Activated naive CD8-positive, alpha-beta T cell treated with anti-CD3 and anti-CD28 coated beads, Interleukin-2, amount 50 U/mL, for 24 hours (primary cell): ENCODE measurements around the gene DNM3.
A peak's percentile ranks its signal among the peaks of the same experiment; 100 is the strongest.

Experiments
- ATAC-seq: fragments of 150-1000 bp; cut with Tn5 transposase; one replicate; pipeline ENCODE4 v1.10.0; 2021
- DNase-seq: peaks from one replicate; pipeline ENCODE4 v3.0.0; 2021
- H3K27ac Mint-ChIP-seq: one replicate; pipeline ENCODE4 v1.8.0; 2021; ENCODE audit warnings: mild to moderate bottlenecking, mixed read lengths
- H3K27me3 Mint-ChIP-seq: one replicate; pipeline ENCODE4 v1.8.0; 2021; ENCODE audit warnings: mixed read lengths
- H3K36me3 Mint-ChIP-seq: one replicate; pipeline ENCODE4 v1.8.0; 2021; ENCODE audit warnings: low read depth, mixed read lengths
- H3K4me1 Mint-ChIP-seq: one replicate; pipeline ENCODE4 v1.8.0; 2021; ENCODE audit warnings: mixed read lengths
- H3K4me3 Mint-ChIP-seq: one replicate; pipeline ENCODE4 v1.8.0; 2021; ENCODE audit warnings: mild to moderate bottlenecking, moderate library complexity, mixed read lengths
- H3K9me3 Mint-ChIP-seq: one replicate; pipeline ENCODE4 v1.8.0; 2021; ENCODE audit warnings: mixed read lengths

Gene DNM3

GRCh38 chr1:171872430-171872829, 31.1 kb downstream of the DNM3 start:
- no peak for DNase-seq
- Mint-ChIP-seq H3K36me3 (no peaks in the 10 kb centered on the region), H3K4me1 (peaks cover 2% of the 10 kb centered on the region), H3K27ac (no peak overlapping the region), H3K9me3 (no peaks in the 10 kb centered on the region), H3K27me3 (peaks cover 3% of the 10 kb centered on the region), H3K4me3 (no peak overlapping the region)
- ATAC-seq: no peak

- H3K4me1 Mint-ChIP-seq: peaks cover 6% of the 10 kb centered on the region
Observed at GRCh38 chr1:171873664-171874063, 32.4 kb downstream of the DNM3 start.

GRCh38 chr1:171877701-171878100, 36.4 kb downstream of the DNM3 start:
- Mint-ChIP-seq H3K36me3 (no peaks in the 10 kb centered on the region), H3K27me3 (peaks cover 1% of the 10 kb centered on the region), H3K4me1 (peaks cover 6% of the 10 kb centered on the region), H3K4me3 (no peak overlapping the region), H3K9me3 (no peaks in the 10 kb centered on the region), H3K27ac (no peak overlapping the region)
- DNase-seq (no peak), ATAC-seq (peak; percentile 99)

More at GRCh38 chr1:171873664-171874063, 32.4 kb downstream of the DNM3 start:
- DNase-seq (no peak), ATAC-seq (no peak)
- no peaks in the 10 kb centered on the region for H3K9me3 Mint-ChIP-seq
- H3K36me3 Mint-ChIP-seq: no peaks in the 10 kb centered on the region
- H3K27ac Mint-ChIP-seq: no peak overlapping the region
- H3K4me3 Mint-ChIP-seq: no peak overlapping the region
- peaks cover 3% of the 10 kb centered on the region for H3K27me3 Mint-ChIP-seq

- Mint-ChIP-seq H3K27ac (no peak overlapping the region), H3K9me3 (no peaks in the 10 kb centered on the region), H3K4me3 (no peak overlapping the region), H3K36me3 (no peaks in the 10 kb centered on the region), H3K27me3 (peaks cover 1% of the 10 kb centered on the region), H3K4me1 (peaks cover 11% of the 10 kb centered on the region)
- no peak for DNase-seq
- no peak for ATAC-seq
Observed at GRCh38 chr1:171879556-171879955, 38.3 kb downstream of the DNM3 start.

- Mint-ChIP-seq H3K27ac (no peak overlapping the region), H3K27me3 (peaks cover 1% of the 10 kb centered on the region), H3K4me3 (no peak overlapping the region), H3K36me3 (no peaks in the 10 kb centered on the region), H3K4me1 (peaks cover 11% of the 10 kb centered on the region), H3K9me3 (no peaks in the 10 kb centered on the region)
- ATAC-seq: no peak
- no peak for DNase-seq
Observed at GRCh38 chr1:171881442-171881841, 40.1 kb downstream of the DNM3 start.

GRCh38 chr1:171883849-171884248, 42.6 kb downstream of the DNM3 start:
- Mint-ChIP-seq H3K27me3 (peaks cover 1% of the 10 kb centered on the region), H3K9me3 (no peaks in the 10 kb centered on the region), H3K4me3 (no peak overlapping the region), H3K36me3 (no peaks in the 10 kb centered on the region), H3K27ac (no peak overlapping the region), H3K4me1 (peaks cover 5% of the 10 kb centered on the region)
- ATAC-seq (peak; percentile 54), DNase-seq (no peak)

- Mint-ChIP-seq H3K9me3 (no peaks in the 10 kb centered on the region), H3K27me3 (peaks cover 1% of the 10 kb centered on the region), H3K27ac (no peak overlapping the region), H3K36me3 (no peaks in the 10 kb centered on the region), H3K4me3 (no peak overlapping the region), H3K4me1 (peaks cover 5% of the 10 kb centered on the region)
- ATAC-seq: no peak
- DNase-seq: no peak
Observed at GRCh38 chr1:171884475-171884874, 43.2 kb downstream of the DNM3 start.

GRCh38 chr1:171890131-171890530, 48.8 kb downstream of the DNM3 start:
- Mint-ChIP-seq H3K36me3 (no peaks in the 10 kb centered on the region), H3K4me3 (no peak overlapping the region), H3K27ac (no peak overlapping the region), H3K9me3 (no peaks in the 10 kb centered on the region), H3K27me3 (no peaks in the 10 kb centered on the region), H3K4me1 (no peaks in the 10 kb centered on the region)
- DNase-seq (no peak), ATAC-seq (no peak)

- Mint-ChIP-seq H3K27ac (no peak overlapping the region), H3K9me3 (no peaks in the 10 kb centered on the region), H3K27me3 (peaks cover 7% of the 10 kb centered on the region), H3K4me1 (peaks cover 2% of the 10 kb centered on the region), H3K4me3 (no peak overlapping the region), H3K36me3 (peaks cover 2% of the 10 kb centered on the region)
- ATAC-seq (no peak), DNase-seq (no peak)
Observed at GRCh38 chr1:171896936-171897703, 55.8 kb downstream of the DNM3 start.

- peaks cover 7% of the 10 kb centered on the region for H3K27me3 Mint-ChIP-seq
- H3K4me3 Mint-ChIP-seq: no peak overlapping the region
- H3K36me3 Mint-ChIP-seq: peaks cover 2% of the 10 kb centered on the region
- ATAC-seq (no peak), DNase-seq (no peak)
- no peak overlapping the region for H3K27ac Mint-ChIP-seq
- peaks cover 7% of the 10 kb centered on the region for H3K4me1 Mint-ChIP-seq
- H3K9me3 Mint-ChIP-seq: no peaks in the 10 kb centered on the region
Observed at GRCh38 chr1:171898941-171899340, 57.6 kb downstream of the DNM3 start.

GRCh38 chr1:171899838-171900237, 58.5 kb downstream of the DNM3 start:
- DNase-seq: no peak
- Mint-ChIP-seq H3K27ac (no peak overlapping the region), H3K9me3 (no peaks in the 10 kb centered on the region), H3K36me3 (peaks cover 2% of the 10 kb centered on the region), H3K4me3 (no peak overlapping the region), H3K4me1 (peaks cover 7% of the 10 kb centered on the region), H3K27me3 (peaks cover 7% of the 10 kb centered on the region)
- no peak for ATAC-seq

- Mint-ChIP-seq H3K4me1 (peaks cover 7% of the 10 kb centered on the region), H3K27me3 (peaks cover 7% of the 10 kb centered on the region), H3K4me3 (no peak overlapping the region), H3K9me3 (no peaks in the 10 kb centered on the region), H3K27ac (no peak overlapping the region), H3K36me3 (peaks cover 1% of the 10 kb centered on the region)
- DNase-seq: no peak
- no peak for ATAC-seq
Observed at GRCh38 chr1:171901245-171901644, 59.9 kb downstream of the DNM3 start.

- H3K36me3 Mint-ChIP-seq: no peaks in the 10 kb centered on the region
- ATAC-seq (no peak), DNase-seq (no peak)
- no peaks in the 10 kb centered on the region for H3K9me3 Mint-ChIP-seq
- H3K27me3 Mint-ChIP-seq: peaks cover 9% of the 10 kb centered on the region
- peaks cover 7% of the 10 kb centered on the region for H3K4me1 Mint-ChIP-seq
- H3K4me3 Mint-ChIP-seq: no peak overlapping the region
- no peak overlapping the region for H3K27ac Mint-ChIP-seq
Observed at GRCh38 chr1:171902527-171902926, 61.2 kb downstream of the DNM3 start.

GRCh38 chr1:171904778-171905450, 63.6 kb downstream of the DNM3 start:
- Mint-ChIP-seq H3K36me3 (no peaks in the 10 kb centered on the region), H3K4me3 (no peak overlapping the region), H3K27me3 (peaks cover 4% of the 10 kb centered on the region), H3K27ac (no peak overlapping the region), H3K9me3 (no peaks in the 10 kb centered on the region), H3K4me1 (peaks cover 7% of the 10 kb centered on the region)
- ATAC-seq: no peak
- DNase-seq: no peak

- Mint-ChIP-seq H3K36me3 (no peaks in the 10 kb centered on the region), H3K27me3 (peaks cover 2% of the 10 kb centered on the region), H3K4me3 (no peak overlapping the region), H3K4me1 (no peaks in the 10 kb centered on the region), H3K27ac (no peak overlapping the region), H3K9me3 (no peaks in the 10 kb centered on the region)
- DNase-seq: no peak
- no peak for ATAC-seq
Observed at GRCh38 chr1:171909711-171910110, 68.4 kb downstream of the DNM3 start.
